Ureter (tissue), 1 donor: ENCODE data around the gene KLHL13. TPM values are rescaled to one million over a fixed set of nuclear protein-coding genes. Genes with fewer than 3 reads are reported as not detected.
"Not testable (repeated sequence)": the region's sequence is repeated elsewhere in the genome, so short reads cannot be mapped to it uniquely, and the experiment has no call there.

ENCODE experiments used
- DNase-seq: peaks from one replicate; pipeline ENCODE4 v3.0.0-alpha.2; 2020; ENCODE audit warnings: low spot score
- total RNA-seq: library from RNA; stranded (reverse); gene quantifications from one replicate; pipeline ENCODE4 v1.2.4, GENCODE V29; 2023
- donor health status: DM: yes; HTN: yes; CAD: no.

Gene KLHL13
- total RNA-seq, 1 donor from 2014 or later = 14.2 TPM

GRCh38 chrX:117992192-117992723, 124.4 kb downstream of the KLHL13 start:
- no peak for DNase-seq

GRCh38 chrX:117990438-117990837, 126.2 kb downstream of the KLHL13 start:
- DNase-seq = no peak

- no peak for DNase-seq
These were observed 127.1 kb downstream of the KLHL13 start for GRCh38 chrX:117989512-117989911.

- DNase-seq = no peak
These were observed 129.2 kb downstream of the KLHL13 start for GRCh38 chrX:117987373-117987772.

GRCh38 chrX:117985241-117985640, 131.4 kb downstream of the KLHL13 start:
- no peak for DNase-seq

GRCh38 chrX:117982694-117983392, 133.8 kb downstream of the KLHL13 start:
- no peak for DNase-seq

GRCh38 chrX:117978402-117978801, 138.2 kb downstream of the KLHL13 start:
- no peak for DNase-seq

GRCh38 chrX:117977526-117977925, 139.1 kb downstream of the KLHL13 start:
- no peak for DNase-seq

- no peak for DNase-seq
These were observed 143.4 kb downstream of the KLHL13 start for GRCh38 chrX:117973110-117973807.

- DNase-seq = no peak
These were observed 143.9 kb downstream of the KLHL13 start for GRCh38 chrX:117972711-117973109.

- DNase-seq = no peak
These were observed 146.8 kb downstream of the KLHL13 start for GRCh38 chrX:117969782-117970181.

- DNase-seq = no peak
These were observed 147.3 kb downstream of the KLHL13 start for GRCh38 chrX:117969328-117969727.

- DNase-seq = no peak
These were observed 157.6 kb downstream of the KLHL13 start for GRCh38 chrX:117959045-117959444.

GRCh38 chrX:117957128-117957527, 159.5 kb downstream of the KLHL13 start:
- no peak for DNase-seq

GRCh38 chrX:117939296-117939695, 177.3 kb downstream of the KLHL13 start:
- DNase-seq = not testable (repeated sequence)

GRCh38 chrX:117936118-117936517, 180.5 kb downstream of the KLHL13 start:
- DNase-seq = no peak

- DNase-seq = not testable (repeated sequence)
These were observed 186.5 kb downstream of the KLHL13 start for GRCh38 chrX:117930116-117930515.

GRCh38 chrX:117919755-117920154, 196.9 kb downstream of the KLHL13 start:
- DNase-seq = no peak

GRCh38 chrX:117910216-117910615, 206.4 kb downstream of the KLHL13 start:
- DNase-seq = no peak

GRCh38 chrX:117898226-117898625, 218.4 kb downstream of the KLHL13 start:
- DNase-seq = no peak

- DNase-seq = no peak
These were observed 221.2 kb downstream of the KLHL13 start for GRCh38 chrX:117895418-117895817.

- DNase-seq = no peak
These were observed 224.1 kb downstream of the KLHL13 start for GRCh38 chrX:117892469-117892868.

- no peak for DNase-seq
These were observed 244.8 kb downstream of the KLHL13 start for GRCh38 chrX:117871796-117872195.
